SK-N-SH (cell line): ENCODE data around the gene SUPT3H. TPM values are rescaled to one million over a fixed set of nuclear protein-coding genes. Genes with fewer than 3 reads are reported as not detected.
A peak's percentile ranks its signal among the peaks of the same experiment; 100 is the strongest.

Experiments used
- CTCF ChIA-PET: fragments of 300-600, 350-600 bp; formaldehyde crosslinking; extraction: SDS; loops from one replicate; lab custom pipeline; 2021; lab: Yijun Ruan, JAX
- POLR2A ChIA-PET: fragments of 350-600 bp; sonication (Branson Sonifier 250); formaldehyde crosslinking; extraction: SDS; loops from one replicate; lab custom pipeline; 2020; ENCODE audit warnings: antibody characterized with exemption, inconsistent platforms; lab: Yijun Ruan, JAX
- DNase-seq: peaks from one replicate; pipeline ENCODE4 v3.0.0; 2012
- H2AFZ ChIP-seq: fragments of 200-600 bp; sonication (generic); 2 replicates; pipeline ENCODE4 v1.8.1; 2016; ENCODE audit warnings: antibody characterized with exemption, mild to moderate bottlenecking, low read depth
- H3F3A ChIP-seq: fragments of 200-600 bp; sonication (generic); replicated peaks from 2 replicates; pipeline ENCODE3; 2016; ENCODE audit warnings: antibody characterized with exemption, mild to moderate bottlenecking; ENCODE audit not compliant: insufficient read depth
- H3K27ac ChIP-seq, 2 experiments: fragments of 200-500 bp in 1 of 2; fragments of 200-600 bp in 1 of 2; sonication (Bioruptor generic) in 1 of 2; sonication (generic), shearing (Covaris generic) in 1 of 2; 2 replicates each; pipeline versions ENCODE4 v1.5.1 to v1.6.1; 2014 to 2016; ENCODE audit warnings: low read depth in 2 of 2, inconsistent platforms in 1 of 2, low read length in 1 of 2, mild to moderate bottlenecking in 1 of 2, mixed read lengths in 1 of 2
- H3K27me3 ChIP-seq: fragments of 200-600 bp; sonication (generic), shearing (Covaris generic); 2 replicates; pipeline ENCODE4 v1.6.1; 2016; ENCODE audit warnings: mixed run types; ENCODE audit not compliant: insufficient read depth
- H3K36me3 ChIP-seq, 2 experiments: fragments of 200-500 bp in 1 of 2; fragments of 200-600 bp in 1 of 2; sonication (Bioruptor generic) in 1 of 2; sonication (generic) in 1 of 2; replicated peaks in 1 of 2; 2 replicates each; pipeline versions ENCODE3 to v1.5.1; 2014 to 2016; ENCODE audit warnings: low read length in 1 of 2, mild to moderate bottlenecking in 1 of 2; ENCODE audit not compliant: insufficient read depth in 2 of 2, control insufficient read depth in 1 of 2
- H3K4me1 ChIP-seq, 2 experiments: fragments of 200-500 bp in 1 of 2; fragments of 200-600 bp in 1 of 2; sonication (Bioruptor generic) in 1 of 2; sonication (generic), shearing (Covaris generic) in 1 of 2; 2 replicates each; pipeline versions ENCODE4 v1.5.1 to v1.6.1; 2014 to 2016; ENCODE audit warnings: low read depth in 1 of 2, low read length in 1 of 2, mixed run types in 1 of 2; ENCODE audit not compliant: insufficient read depth in 2 of 2, control insufficient read depth in 1 of 2
- H3K4me2 ChIP-seq: fragments of 200-600 bp; sonication (generic), shearing (Covaris generic); 2 replicates; pipeline ENCODE4 v1.6.1; 2017; ENCODE audit warnings: mixed run types
- H3K4me3 ChIP-seq, 2 experiments: fragments of 200-500 bp in 1 of 2; fragments of 200-600 bp in 1 of 2; sonication (Bioruptor generic) in 1 of 2; sonication (generic), shearing (Covaris generic) in 1 of 2; 2 replicates each; pipeline versions ENCODE4 v1.5.1 to v1.8.1; 2014 to 2016; ENCODE audit warnings: low read depth in 2 of 2, inconsistent platforms in 1 of 2, low read length in 1 of 2, mild to moderate bottlenecking in 1 of 2, mixed read lengths in 1 of 2, moderate library complexity in 1 of 2
- H3K79me2 ChIP-seq: fragments of 200-600 bp; sonication (generic); 2 replicates; pipeline ENCODE4 v1.8.1; 2017; ENCODE audit warnings: mild to moderate bottlenecking; ENCODE audit not compliant: insufficient read depth
- H3K9ac ChIP-seq: fragments of 200-600 bp; sonication (generic); 2 replicates; pipeline ENCODE4 v1.6.1; 2017; ENCODE audit warnings: mixed run types
- H3K9me2 ChIP-seq: fragments of 200-600 bp; sonication (generic); 2 replicates; pipeline ENCODE4 v1.6.1; 2017; ENCODE audit warnings: mixed run types
- H3K9me3 ChIP-seq: fragments of 200-600 bp; sonication (generic); 2 replicates; pipeline ENCODE4 v1.6.1; 2017; ENCODE audit warnings: mixed run types, mild to moderate bottlenecking, moderate library complexity
- H4K20me1 ChIP-seq: fragments of 200-600 bp; sonication (generic); 2 replicates; pipeline ENCODE4 v1.6.1; 2017; ENCODE audit warnings: mild to moderate bottlenecking, mixed run types; ENCODE audit not compliant: insufficient read depth
- CHD2 ChIP-seq: fragments of 150-350 bp; IDR thresholded peaks from 2 replicates; pipeline ENCODE4 v1.6.1; 2018; ENCODE audit warnings: low read length; ENCODE audit not compliant: partially characterized antibody
- ELF1 ChIP-seq: IDR thresholded peaks from 2 replicates; pipeline ENCODE4 v1.4.0; 2012
- EZH2phosphoT487 ChIP-seq: fragments of 200-600 bp; sonication (generic); IDR thresholded peaks from 2 replicates; pipeline ENCODE4 v1.6.1; 2017; ENCODE audit warnings: low read depth, mixed run types, mild to moderate bottlenecking, antibody characterized with exemption, moderate library complexity, borderline replicate concordance
- FOXJ3 ChIP-seq: sonication (generic); formaldehyde crosslinking; IDR thresholded peaks from 2 replicates; pipeline ENCODE4 v1.5.1; 2020; ENCODE audit warnings: mild to moderate bottlenecking, missing genetic modification reagents
- FOXM1 ChIP-seq: IDR thresholded peaks from 2 replicates; pipeline ENCODE4 v1.4.0; 2012; ENCODE audit warnings: low read depth, mild to moderate bottlenecking
- GATA2 ChIP-seq: sonication (generic); formaldehyde crosslinking; IDR thresholded peaks from 2 replicates; pipeline ENCODE4 v1.5.0; 2020; ENCODE audit warnings: mild to moderate bottlenecking, missing genetic modification reagents
- JUND ChIP-seq: IDR thresholded peaks from 2 replicates; pipeline ENCODE4 v1.4.0; 2012
- RAD21 ChIP-seq: IDR thresholded peaks from 2 replicates; pipeline ENCODE4 v1.6.1; 2012; ENCODE audit warnings: mild to moderate bottlenecking, low read length
- RCOR1 ChIP-seq: fragments of 150-350 bp; IDR thresholded peaks from 2 replicates; pipeline ENCODE4 v1.6.1; 2017; ENCODE audit warnings: antibody characterized with exemption, low read length
- RFX5 ChIP-seq: IDR thresholded peaks from 2 replicates; pipeline ENCODE4 v1.6.1; 2012; ENCODE audit warnings: mild to moderate bottlenecking, improper control_type of control experiment, low read length
- RXRA ChIP-seq: IDR thresholded peaks from 2 replicates; pipeline ENCODE4 v1.4.0; 2012; ENCODE audit warnings: low read depth, mild to moderate bottlenecking, borderline replicate concordance
- SIN3A ChIP-seq: IDR thresholded peaks from 2 replicates; pipeline ENCODE4 v1.6.1; 2012; ENCODE audit warnings: low read depth, mild to moderate bottlenecking, low read length, moderate library complexity, borderline replicate concordance
- SMC3 ChIP-seq: IDR thresholded peaks from 2 replicates; pipeline ENCODE4 v1.6.1; 2012; ENCODE audit warnings: low read depth, low read length, improper control_type of control experiment
- TEAD4 ChIP-seq: IDR thresholded peaks from 2 replicates; pipeline ENCODE4 v1.4.0; 2012; ENCODE audit warnings: mild to moderate bottlenecking, borderline replicate concordance; ENCODE audit not compliant: insufficient read depth
- WGBS: methylation state at CpG from one replicate; pipeline ENCODE4 v1.1.6; 2017; ENCODE audit warnings: low lambda C conversion rate; 5-methylcytosine and 5-hydroxymethylcytosine counted together
- polyA plus RNA-seq, 3 experiments: library from polyadenylated mRNA; depleted of rRNA; stranded (reverse); fragments of >200 nt; gene quantifications; 2 replicates each; pipeline ENCODE4 v1.2.3, GENCODE V29; 2012
- TF ChIP-seq, protein P1 (sequence below): fragments of 150-350 bp; IDR thresholded peaks from 2 replicates; pipeline ENCODE4 v1.6.1; 2016; ENCODE audit warnings: mild to moderate bottlenecking, low read depth, low read length
- TF ChIP-seq, protein P2 (sequence below): IDR thresholded peaks from 2 replicates; pipeline ENCODE4; 2012
- TF ChIP-seq, protein P3 (sequence below): IDR thresholded peaks from 2 replicates; pipeline ENCODE4 v1.6.1; 2012; ENCODE audit warnings: mild to moderate bottlenecking, low read depth, low read length, moderate library complexity
- TF ChIP-seq, protein P4 (sequence below): IDR thresholded peaks from 2 replicates; pipeline ENCODE4 v1.4.0; 2012; ENCODE audit warnings: low read depth, borderline replicate concordance
- TF ChIP-seq, protein P5 (sequence below): fragments of 150-350 bp; IDR thresholded peaks from 2 replicates; pipeline ENCODE4 v1.6.1; 2017; ENCODE audit warnings: antibody characterized with exemption, low read length, low read depth, borderline replicate concordance

Gene SUPT3H
- polyA plus RNA-seq, 1 of the 3 experiments (the other 2 are of a cell fraction) = 10.9 TPM

DNA sequence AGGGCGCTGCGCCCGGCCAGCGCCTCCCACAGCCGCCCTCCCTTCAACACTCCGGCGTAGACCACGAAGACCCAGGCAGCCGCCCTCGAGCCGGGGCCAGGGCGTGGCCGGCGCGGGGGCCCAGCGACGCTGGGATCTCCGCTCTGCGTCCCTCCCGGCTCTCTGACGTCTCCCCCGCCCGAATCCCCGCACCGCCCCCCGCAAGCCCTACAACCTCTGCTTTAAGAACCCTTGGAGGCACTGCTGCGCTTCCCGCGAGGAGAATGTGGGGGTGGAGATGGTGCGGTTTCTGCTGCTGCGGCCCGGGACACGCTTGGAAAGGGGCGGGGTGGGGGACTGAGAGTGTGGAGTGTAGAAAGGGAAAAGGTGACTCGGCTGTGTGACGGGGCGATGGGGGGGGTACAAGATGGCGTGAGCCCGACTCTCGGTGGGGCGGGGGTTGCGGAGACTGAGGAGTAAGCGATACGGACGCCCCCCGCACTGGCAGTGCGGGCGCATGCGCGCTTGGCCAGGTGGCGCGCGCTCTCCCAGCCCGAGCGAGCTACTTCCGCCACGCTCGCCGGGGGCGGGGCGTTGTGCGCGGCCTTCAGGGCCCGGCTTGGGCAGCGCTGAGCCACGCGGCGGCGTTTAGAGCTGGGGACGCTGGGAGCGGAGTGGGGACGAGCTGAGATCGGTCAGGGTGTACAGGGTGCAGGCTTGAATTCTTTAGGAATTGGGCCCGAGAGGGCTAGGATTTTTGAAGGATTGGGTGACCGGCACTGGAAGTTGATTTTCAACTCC, at the start of gene SUPT3H (continued):
- TF ChIP-seq ELF1 (peak; percentile 90), FOXJ3 (peak; percentile 48; the same call in 1 of the 2 replicates), JUND (no peak), RCOR1 (no peak)
- TF ChIP-seq, protein P1, sequence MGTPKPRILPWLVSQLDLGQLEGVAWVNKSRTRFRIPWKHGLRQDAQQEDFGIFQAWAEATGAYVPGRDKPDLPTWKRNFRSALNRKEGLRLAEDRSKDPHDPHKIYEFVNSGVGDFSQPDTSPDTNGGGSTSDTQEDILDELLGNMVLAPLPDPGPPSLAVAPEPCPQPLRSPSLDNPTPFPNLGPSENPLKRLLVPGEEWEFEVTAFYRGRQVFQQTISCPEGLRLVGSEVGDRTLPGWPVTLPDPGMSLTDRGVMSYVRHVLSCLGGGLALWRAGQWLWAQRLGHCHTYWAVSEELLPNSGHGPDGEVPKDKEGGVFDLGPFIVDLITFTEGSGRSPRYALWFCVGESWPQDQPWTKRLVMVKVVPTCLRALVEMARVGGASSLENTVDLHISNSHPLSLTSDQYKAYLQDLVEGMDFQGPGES = no peak

DNA sequence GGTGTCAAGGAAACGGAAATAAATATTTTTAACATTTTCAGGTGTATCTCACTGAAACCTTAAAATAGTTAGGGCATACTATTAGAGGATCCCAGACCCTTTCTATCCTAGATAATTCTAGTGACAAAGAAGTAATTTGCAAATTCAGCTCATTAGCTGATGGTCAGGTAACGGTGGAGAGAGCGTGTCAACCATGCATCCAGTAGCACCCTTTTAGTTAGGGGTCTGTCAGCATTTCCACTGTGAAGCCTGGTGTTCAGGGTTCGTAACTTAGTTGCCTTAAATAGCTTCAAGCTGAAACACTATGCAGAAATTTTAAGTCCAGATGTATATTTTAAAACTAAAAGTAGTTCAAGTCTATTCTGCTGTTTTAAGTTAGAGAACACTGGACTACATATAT, 48.5 kb upstream of the SUPT3H start:
- Histone ChIP-seq H3K36me3 (no peaks in the 10 kb centered on the region), H3K4me3 (no peak overlapping the region), H3K27ac (no peak overlapping the region), H3K4me1 (peaks cover 7 to 19% of the 10 kb centered on the region in 2 experiments; a peak in 2 of 4 replicates), H3K79me2 (peaks cover 37% of the 10 kb centered on the region), H3K9ac (no peak overlapping the region), H4K20me1 (no peaks in the 10 kb centered on the region), H2AFZ (no peak overlapping the region), H3K9me2 (0 out of 2 replicates have a peak, but pooled peaks cover 3% of the 10 kb centered on the region), H3F3A (peaks cover 11% of the 10 kb centered on the region), H3K27me3 (no peaks in the 10 kb centered on the region), H3K4me2 (no peak overlapping the region), H3K9me3 (no peaks in the 10 kb centered on the region)
- CTCF ChIA-PET = interaction anchor here (1.4 kb wide), 1 partner anchor 951 kb away, joined by 4 read pairs; no protein-coding TSS in a partner anchor
- POLR2A ChIA-PET = no interaction called here
- WGBS = 71% methylated on average over 4 of the region's 4 CpGs
- no peak for DNase-seq
- TF ChIP-seq ELF1 = no peak
- no peak for TF ChIP-seq RFX5
- TF ChIP-seq RXRA = no peak
- TF ChIP-seq, protein P1 = no peak
- TF ChIP-seq, protein P2, sequence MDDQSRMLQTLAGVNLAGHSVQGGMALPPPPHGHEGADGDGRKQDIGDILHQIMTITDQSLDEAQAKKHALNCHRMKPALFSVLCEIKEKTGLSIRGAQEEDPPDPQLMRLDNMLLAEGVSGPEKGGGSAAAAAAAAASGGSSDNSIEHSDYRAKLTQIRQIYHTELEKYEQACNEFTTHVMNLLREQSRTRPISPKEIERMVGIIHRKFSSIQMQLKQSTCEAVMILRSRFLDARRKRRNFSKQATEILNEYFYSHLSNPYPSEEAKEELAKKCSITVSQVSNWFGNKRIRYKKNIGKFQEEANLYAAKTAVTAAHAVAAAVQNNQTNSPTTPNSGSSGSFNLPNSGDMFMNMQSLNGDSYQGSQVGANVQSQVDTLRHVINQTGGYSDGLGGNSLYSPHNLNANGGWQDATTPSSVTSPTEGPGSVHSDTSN = no peak
- TF ChIP-seq SIN3A = no peak
- TF ChIP-seq RAD21 = no peak
- TF ChIP-seq EZH2phosphoT487 = no peak
- TF ChIP-seq SMC3 = no peak
- TF ChIP-seq, protein P3, sequence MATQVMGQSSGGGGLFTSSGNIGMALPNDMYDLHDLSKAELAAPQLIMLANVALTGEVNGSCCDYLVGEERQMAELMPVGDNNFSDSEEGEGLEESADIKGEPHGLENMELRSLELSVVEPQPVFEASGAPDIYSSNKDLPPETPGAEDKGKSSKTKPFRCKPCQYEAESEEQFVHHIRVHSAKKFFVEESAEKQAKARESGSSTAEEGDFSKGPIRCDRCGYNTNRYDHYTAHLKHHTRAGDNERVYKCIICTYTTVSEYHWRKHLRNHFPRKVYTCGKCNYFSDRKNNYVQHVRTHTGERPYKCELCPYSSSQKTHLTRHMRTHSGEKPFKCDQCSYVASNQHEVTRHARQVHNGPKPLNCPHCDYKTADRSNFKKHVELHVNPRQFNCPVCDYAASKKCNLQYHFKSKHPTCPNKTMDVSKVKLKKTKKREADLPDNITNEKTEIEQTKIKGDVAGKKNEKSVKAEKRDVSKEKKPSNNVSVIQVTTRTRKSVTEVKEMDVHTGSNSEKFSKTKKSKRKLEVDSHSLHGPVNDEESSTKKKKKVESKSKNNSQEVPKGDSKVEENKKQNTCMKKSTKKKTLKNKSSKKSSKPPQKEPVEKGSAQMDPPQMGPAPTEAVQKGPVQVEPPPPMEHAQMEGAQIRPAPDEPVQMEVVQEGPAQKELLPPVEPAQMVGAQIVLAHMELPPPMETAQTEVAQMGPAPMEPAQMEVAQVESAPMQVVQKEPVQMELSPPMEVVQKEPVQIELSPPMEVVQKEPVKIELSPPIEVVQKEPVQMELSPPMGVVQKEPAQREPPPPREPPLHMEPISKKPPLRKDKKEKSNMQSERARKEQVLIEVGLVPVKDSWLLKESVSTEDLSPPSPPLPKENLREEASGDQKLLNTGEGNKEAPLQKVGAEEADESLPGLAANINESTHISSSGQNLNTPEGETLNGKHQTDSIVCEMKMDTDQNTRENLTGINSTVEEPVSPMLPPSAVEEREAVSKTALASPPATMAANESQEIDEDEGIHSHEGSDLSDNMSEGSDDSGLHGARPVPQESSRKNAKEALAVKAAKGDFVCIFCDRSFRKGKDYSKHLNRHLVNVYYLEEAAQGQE = no peak
- TF ChIP-seq, protein P4, sequence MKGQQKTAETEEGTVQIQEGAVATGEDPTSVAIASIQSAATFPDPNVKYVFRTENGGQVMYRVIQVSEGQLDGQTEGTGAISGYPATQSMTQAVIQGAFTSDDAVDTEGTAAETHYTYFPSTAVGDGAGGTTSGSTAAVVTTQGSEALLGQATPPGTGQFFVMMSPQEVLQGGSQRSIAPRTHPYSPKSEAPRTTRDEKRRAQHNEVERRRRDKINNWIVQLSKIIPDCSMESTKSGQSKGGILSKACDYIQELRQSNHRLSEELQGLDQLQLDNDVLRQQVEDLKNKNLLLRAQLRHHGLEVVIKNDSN = no peak
- TF ChIP-seq FOXJ3 = no peak
- TF ChIP-seq FOXM1 = no peak
- no peak for TF ChIP-seq GATA2 (CRISPR knock-in tag)
- no peak for TF ChIP-seq TEAD4
- TF ChIP-seq CHD2 = no peak
- TF ChIP-seq, protein P5, sequence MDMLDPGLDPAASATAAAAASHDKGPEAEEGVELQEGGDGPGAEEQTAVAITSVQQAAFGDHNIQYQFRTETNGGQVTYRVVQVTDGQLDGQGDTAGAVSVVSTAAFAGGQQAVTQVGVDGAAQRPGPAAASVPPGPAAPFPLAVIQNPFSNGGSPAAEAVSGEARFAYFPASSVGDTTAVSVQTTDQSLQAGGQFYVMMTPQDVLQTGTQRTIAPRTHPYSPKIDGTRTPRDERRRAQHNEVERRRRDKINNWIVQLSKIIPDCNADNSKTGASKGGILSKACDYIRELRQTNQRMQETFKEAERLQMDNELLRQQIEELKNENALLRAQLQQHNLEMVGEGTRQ = no peak
